Right ventricle myocardium superior (tissue), 1 donor: ENCODE data around the gene TMEM163. TPM values are rescaled to one million over a fixed set of nuclear protein-coding genes. Genes with fewer than 3 reads are reported as not detected.
"Not testable (repeated sequence)": the region's sequence is repeated elsewhere in the genome, so short reads cannot be mapped to it uniquely, and the experiment has no call there.

Experiments
- ATAC-seq: fragments of 200-7000 bp; cut with Tn5 transposase; one replicate; pipeline ENCODE4 v1.9.1; 2020; ENCODE audit warnings: mild to moderate bottlenecking; ENCODE audit not compliant: poor library complexity
- DNase-seq: peaks from one replicate; pipeline ENCODE4 v3.0.0-alpha.2; 2020
- intact Hi-C: fragments of 100-400 bp; cut with DNase I; formaldehyde crosslinking; loops from one replicate; pipeline ENCODE4 v1.11.2; 2022
- total RNA-seq: library from RNA; stranded (reverse); fragmentation: NEBNext Ultra II Directional; extraction: Animal tissue kit (Norgen Biotek cat#: 25700); gene quantifications from one replicate; pipeline ENCODE4 v1.2.1, GENCODE V29; 2021
- donor health status: DM: no; HTN: yes; CAD: no; lungs with severe emphysema.

Gene TMEM163
- total RNA-seq, 1 donor from 2014 or later = 0.38 TPM

DNA sequence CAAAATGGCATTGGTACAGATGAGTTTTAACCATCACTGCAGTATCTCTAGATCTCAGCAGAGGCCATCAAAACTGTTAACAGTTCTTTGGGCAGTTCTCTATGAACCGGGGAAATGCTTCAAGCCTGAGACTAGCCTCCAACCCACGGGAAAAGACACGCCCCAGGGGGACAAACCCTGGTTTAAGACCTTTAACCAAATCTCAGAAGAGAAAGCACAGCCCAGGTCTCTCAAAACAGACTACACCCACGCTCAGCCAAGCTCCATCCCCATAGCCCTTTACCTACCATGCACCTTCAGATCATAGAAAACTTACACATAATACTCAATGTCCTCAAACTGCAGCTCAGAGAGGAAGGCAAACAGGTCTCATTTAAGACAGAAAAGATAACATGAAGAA is 78.3 kb downstream of the TMEM163 start:
- DNase-seq (no peak), ATAC-seq (no peak)
- intact Hi-C loops = no loop called here

GRCh38 chr2:134639265-134639664 is 79.5 kb downstream of the TMEM163 start:
- no peak for ATAC-seq
- intact Hi-C loops = no loop called here
- no peak for DNase-seq

DNA sequence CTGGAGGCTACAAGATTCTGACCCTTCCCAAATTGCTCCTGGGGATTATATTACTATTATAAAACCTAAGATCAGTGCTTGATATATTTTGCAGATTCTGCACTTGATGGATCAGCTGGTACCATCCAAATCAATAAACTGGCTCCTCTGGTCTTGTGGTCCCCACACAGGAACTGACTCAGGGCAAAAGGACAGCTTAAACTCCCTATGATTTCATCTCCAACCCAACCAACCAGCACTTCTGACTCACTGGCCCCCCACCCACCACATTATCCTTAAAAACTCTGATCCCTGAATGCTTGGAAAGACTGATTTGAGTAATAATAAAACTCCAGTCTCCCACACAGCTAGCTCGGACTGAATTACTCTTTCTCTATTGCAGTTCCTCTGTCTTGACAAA is 82.1 kb downstream of the TMEM163 start:
- ATAC-seq (no peak), DNase-seq (no peak)
- intact Hi-C loops = no loop called here

GRCh38 chr2:134634054-134634753 is 84.6 kb downstream of the TMEM163 start:
- ATAC-seq = no peak
- DNase-seq = no peak
- intact Hi-C loops = no loop called here

- DNase-seq (no peak), ATAC-seq (no peak)
- intact Hi-C loops = no loop called here
Observed at GRCh38 chr2:134630504-134631159, 88.2 kb downstream of the TMEM163 start.

DNA sequence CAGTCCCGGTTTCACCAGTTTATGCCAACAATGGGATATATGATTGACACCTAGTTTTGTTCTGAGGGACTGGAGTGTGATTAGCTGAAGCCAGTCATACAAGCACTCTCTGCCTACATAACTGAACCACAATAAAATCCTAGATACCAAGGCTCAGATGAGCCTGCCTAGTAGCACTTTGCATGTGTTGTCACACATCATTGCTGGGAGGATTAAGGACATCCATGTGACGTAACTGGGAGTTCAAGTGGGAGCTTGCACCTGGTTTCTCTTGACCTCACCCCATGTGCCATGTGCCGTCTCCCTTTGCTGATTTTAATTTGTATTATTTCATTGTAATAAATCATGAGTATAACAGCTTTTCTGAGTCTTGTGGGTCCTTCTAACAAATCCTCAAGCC is 90.3 kb downstream of the TMEM163 start:
- intact Hi-C loops = no loop called here
- ATAC-seq (no peak), DNase-seq (no peak)

- ATAC-seq (no peak), DNase-seq (no peak)
- intact Hi-C loops = no loop called here
Observed at GRCh38 chr2:134626781-134627180, 92.0 kb downstream of the TMEM163 start.

- DNase-seq (no peak), ATAC-seq (no peak)
- intact Hi-C loops = no loop called here
Observed at GRCh38 chr2:134625311-134625710, 93.5 kb downstream of the TMEM163 start.

DNA sequence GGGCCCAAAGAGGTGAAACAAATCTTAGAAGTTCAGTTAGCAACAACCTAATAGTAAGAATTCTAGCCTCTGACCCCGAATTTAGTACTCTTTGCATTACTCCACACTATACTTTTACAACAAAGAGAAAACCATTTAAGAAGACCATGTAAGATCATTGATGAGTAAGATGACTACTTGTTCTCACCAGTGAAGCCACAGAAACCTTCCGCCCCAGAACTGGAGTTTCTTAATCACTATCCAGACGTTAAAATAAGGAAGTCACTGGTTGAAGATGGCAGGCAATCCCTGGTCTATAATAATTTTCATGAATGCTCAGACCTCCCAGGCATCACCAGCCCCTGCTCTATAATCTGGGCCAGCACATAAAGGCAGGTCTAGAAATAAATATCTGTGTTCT is 95.0 kb downstream of the TMEM163 start:
- no peak for ATAC-seq
- DNase-seq = no peak
- intact Hi-C loops = no loop called here

DNA sequence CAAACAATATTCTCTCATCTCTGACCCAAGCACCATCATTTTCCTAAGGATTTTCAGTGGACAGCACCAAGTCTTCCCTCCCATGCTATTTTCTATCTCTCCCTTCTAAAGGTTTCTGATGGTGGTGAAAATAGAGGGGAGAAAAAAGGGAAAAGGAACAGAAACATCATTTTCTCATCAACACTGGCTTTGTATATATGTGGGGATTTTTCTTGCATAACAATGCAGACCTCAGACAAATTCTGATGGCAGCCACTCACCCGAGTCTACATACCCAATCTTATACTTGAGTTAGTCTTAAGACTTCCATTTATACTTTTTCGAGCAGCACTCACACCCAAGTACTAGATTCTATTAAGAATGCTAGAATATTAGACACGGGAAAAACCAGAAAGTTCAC is 95.8 kb downstream of the TMEM163 start:
- ATAC-seq (no peak), DNase-seq (no peak)
- intact Hi-C loops = no loop called here

GRCh38 chr2:134621939-134622705 is 96.7 kb downstream of the TMEM163 start:
- ATAC-seq (no peak), DNase-seq (no peak)
- intact Hi-C loops = no loop called here

DNA sequence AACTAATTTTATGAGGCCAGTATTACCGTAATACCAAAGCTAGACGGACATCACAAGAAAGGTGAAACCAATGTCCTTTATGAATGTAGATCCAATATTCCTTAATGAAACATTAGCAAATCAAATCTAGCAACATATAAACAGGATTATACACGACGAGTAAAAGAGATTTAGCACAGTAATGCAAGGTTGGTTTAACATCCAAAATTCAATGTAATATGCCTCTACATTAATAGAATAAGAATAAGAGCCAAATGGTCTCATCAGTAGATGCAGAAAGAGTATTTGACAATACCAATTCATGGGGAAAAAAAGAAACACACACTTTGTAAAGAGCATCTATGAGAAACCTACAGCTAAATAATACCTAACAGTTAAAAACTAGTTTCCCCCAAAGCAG is 99.5 kb downstream of the TMEM163 start:
- no peak for ATAC-seq
- intact Hi-C loops = no loop called here

GRCh38 chr2:134615480-134615879 is 103.3 kb downstream of the TMEM163 start:
- ATAC-seq, intact Hi-C loops, DNase-seq: not testable (repeated sequence)

More for the DNA sequence above, 99.5 kb downstream of the TMEM163 start:
- DNase-seq = no peak

GRCh38 chr2:134611316-134611715 is 107.5 kb downstream of the TMEM163 start:
- ATAC-seq (no peak), DNase-seq (no peak)
- intact Hi-C loops = no loop called here

DNA sequence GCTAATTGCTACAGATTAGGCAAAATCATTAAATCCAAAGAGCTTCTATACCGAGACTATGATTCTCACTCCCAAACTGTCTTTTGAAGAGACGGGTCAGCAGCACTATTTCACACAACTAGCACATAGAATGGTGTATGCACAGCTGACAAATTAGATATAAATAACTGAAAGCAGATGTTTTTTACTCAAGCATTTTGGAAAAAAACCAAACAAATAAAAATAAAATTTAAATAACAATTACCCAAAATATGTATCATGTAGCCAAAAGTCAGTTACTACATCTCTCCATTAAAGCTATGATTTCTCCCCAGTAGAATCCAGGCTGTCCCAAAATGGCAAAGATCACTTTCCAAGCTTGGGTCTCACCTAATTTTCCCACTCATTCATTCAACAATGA is 107.9 kb downstream of the TMEM163 start:
- intact Hi-C loops = no loop called here
- no peak for ATAC-seq
- no peak for DNase-seq

DNA sequence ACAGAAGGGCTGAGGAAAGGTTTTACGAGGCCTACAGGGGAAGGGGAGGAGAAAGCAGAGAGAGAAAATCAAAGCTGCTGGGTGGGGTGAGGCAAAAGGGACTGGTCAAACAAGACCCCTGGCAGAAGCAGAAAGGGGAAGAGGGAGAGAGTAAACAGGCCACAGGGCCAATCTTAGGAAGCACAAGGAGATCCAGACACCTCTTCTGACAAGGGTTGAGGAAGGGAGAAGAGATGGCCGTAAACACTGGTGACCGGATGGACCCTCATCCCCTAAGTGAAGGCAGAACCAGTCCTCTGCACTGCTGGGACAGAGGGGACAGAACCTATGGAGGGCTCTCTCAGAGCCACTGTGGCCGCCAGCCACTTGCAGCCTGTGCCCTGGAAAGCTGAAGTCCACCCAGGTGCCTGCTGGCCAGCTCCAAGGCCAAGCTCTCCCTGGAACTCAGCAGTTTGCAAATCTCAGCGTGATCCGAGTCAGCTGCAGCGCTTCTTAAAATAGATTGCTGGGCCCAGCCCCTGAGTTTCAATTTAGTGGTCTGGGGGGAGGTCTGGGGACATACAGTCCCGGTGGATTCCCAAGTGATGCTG is 108.8 kb downstream of the TMEM163 start:
- intact Hi-C loops = no loop called here
- ATAC-seq (no peak), DNase-seq (no peak)

- DNase-seq (no peak), ATAC-seq (no peak)
- intact Hi-C loops = no loop called here
Observed at GRCh38 chr2:134603966-134604365, 114.8 kb downstream of the TMEM163 start.

DNA sequence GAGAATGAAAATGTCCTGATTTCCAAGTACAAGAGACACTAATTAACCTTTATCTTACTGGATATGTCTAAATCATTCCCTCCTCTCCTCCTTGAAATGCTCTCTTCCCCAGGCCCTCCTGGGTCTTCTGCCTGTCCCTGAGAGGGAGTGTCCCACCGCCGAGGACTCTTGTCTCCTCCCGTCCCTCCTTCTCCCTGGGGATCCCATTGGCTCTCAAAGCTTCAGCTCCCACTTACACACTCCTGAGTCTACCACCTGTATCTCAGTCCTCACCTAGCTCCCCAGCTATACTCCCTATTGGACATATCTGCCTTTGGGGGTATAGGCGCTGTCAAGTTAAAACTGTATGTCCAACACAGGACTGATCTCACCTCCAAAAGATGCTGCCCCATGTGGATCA is 116.1 kb downstream of the TMEM163 start:
- DNase-seq (no peak), ATAC-seq (no peak)
- intact Hi-C loops = no loop called here

- ATAC-seq = no peak
- intact Hi-C loops = no loop called here
- DNase-seq = no peak
Observed at GRCh38 chr2:134601264-134601663, 117.5 kb downstream of the TMEM163 start.

GRCh38 chr2:134600208-134600607 is 118.6 kb downstream of the TMEM163 start:
- ATAC-seq = no peak
- intact Hi-C loops = no loop called here
- DNase-seq = no peak
